Pancreas (tissue), 10 donors: Measurements from ENCODE around the gene ABI3. TPM values are rescaled to one million over a fixed set of nuclear protein-coding genes. Genes with fewer than 3 reads are reported as not detected.

Experiments
- ATAC-seq, 4 donors: fragments of 200-7000 bp; cut with Tn5 transposase; one replicate each; pipeline versions ENCODE4 v1.8.0 to v1.9.1; 2020; ENCODE audit warnings: mild to moderate bottlenecking in 4 of 4, moderate library complexity in 4 of 4
- DNase-seq, 6 donors: peaks; one replicate each; pipeline ENCODE4 v3.0.0-alpha.2; 2020
- FAIRE-seq: peaks from 2 replicates; lab custom pipeline; 2012; peaks lifted over from hg19 to GRCh38; lab: Jason Lieb, UNC
- H3K27ac ChIP-seq, 4 donors: fragments of 200-600 bp; sonication (generic); 1 replicate in 3 of 4; 2 replicates in 1 of 4; pipeline versions ENCODE4 v1.5.0 to v1.8.0; 2020
- H3K27me3 ChIP-seq, 4 donors: fragments of 200-600 bp; one replicate each; pipeline ENCODE4 v1.8.0; 2021
- H3K36me3 ChIP-seq, 3 donors: fragments of 200-600 bp; sonication (generic) in 1 of 3; one replicate each; pipeline versions ENCODE4 v1.5.0 to v1.8.0; 2020 to 2021
- H3K4me1 ChIP-seq, 3 donors: fragments of 200-600 bp; one replicate each; pipeline ENCODE4 v1.8.0; 2021
- H3K4me3 ChIP-seq, 4 donors: fragments of 200-600 bp; sonication (generic) in 2 of 4; one replicate each; pipeline versions ENCODE4 v1.5.0 to v1.8.0; 2020 to 2021
- H3K9me3 ChIP-seq, 4 donors: fragments of 200-600 bp; one replicate each; pipeline ENCODE4 v1.8.0; 2021
- WGBS, 2 donors: extraction: QIAGEN DNeasy Blood & Tissue Kit; methylation state at CpG; one replicate each; pipeline ENCODE4 v1.1.7; 2013; 5-methylcytosine and 5-hydroxymethylcytosine counted together
- intact Hi-C, 3 donors: fragments of 100-400 bp; cut with DNase I; formaldehyde crosslinking; loops; one replicate each; pipeline versions ENCODE4 v1.11.1 to v1.14.2; 2022
- polyA plus RNA-seq, 2 donors: library from polyadenylated mRNA; stranded (reverse); fragments of 200-250 nt; gene quantifications; one replicate each; pipeline ENCODE4 v1.2.3, GENCODE V29; 2013
- total RNA-seq, 6 donors: library from RNA; stranded (reverse); fragmentation: NEBNext Ultra II Directional in 4 of 6; extraction: Animal tissue kit (Norgen Biotek cat#: 25700) in 4 of 6; gene quantifications; one replicate each; pipeline versions ENCODE4 v1.2.1 to v1.2.4, GENCODE V29; 2021 to 2023
- TF ChIP-seq, protein P1 (sequence below), 4 donors: fragments of 200-600 bp; sonication (generic) in 3 of 4; IDR thresholded peaks; one replicate each; pipeline versions ENCODE4 v1.5.0 to v1.8.0; 2021; ENCODE audit warnings: antibody characterized with exemption in 4 of 4
- donor health status: healthy with polysubstance abuse.
- donor health status: DM: no; HTN: no; CAD: no; lungs with moderate emphysema.
- donor health status: DM: no; HTN: no; CAD: no.
- donor health status: control.
- donor health status: control.
- donor health status: Bipolar disorder and iron deficiency.
- donor health status: DM: yes; HTN: yes; CAD: no.
- donor health status: DM: no; HTN: no; CAD: no.
- donor health status: DM: no; HTN: no; CAD: no.
- donor health status: DM: yes; HTN: yes; CAD: no.

Gene ABI3, protein sequence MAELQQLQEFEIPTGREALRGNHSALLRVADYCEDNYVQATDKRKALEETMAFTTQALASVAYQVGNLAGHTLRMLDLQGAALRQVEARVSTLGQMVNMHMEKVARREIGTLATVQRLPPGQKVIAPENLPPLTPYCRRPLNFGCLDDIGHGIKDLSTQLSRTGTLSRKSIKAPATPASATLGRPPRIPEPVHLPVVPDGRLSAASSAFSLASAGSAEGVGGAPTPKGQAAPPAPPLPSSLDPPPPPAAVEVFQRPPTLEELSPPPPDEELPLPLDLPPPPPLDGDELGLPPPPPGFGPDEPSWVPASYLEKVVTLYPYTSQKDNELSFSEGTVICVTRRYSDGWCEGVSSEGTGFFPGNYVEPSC
- total RNA-seq (1 to 10 TPM; 1.1 to 7.1 (median 2.5) TPM), polyA plus RNA-seq (1 to 10 TPM; 3.0 to 4.6 TPM)

DNA sequence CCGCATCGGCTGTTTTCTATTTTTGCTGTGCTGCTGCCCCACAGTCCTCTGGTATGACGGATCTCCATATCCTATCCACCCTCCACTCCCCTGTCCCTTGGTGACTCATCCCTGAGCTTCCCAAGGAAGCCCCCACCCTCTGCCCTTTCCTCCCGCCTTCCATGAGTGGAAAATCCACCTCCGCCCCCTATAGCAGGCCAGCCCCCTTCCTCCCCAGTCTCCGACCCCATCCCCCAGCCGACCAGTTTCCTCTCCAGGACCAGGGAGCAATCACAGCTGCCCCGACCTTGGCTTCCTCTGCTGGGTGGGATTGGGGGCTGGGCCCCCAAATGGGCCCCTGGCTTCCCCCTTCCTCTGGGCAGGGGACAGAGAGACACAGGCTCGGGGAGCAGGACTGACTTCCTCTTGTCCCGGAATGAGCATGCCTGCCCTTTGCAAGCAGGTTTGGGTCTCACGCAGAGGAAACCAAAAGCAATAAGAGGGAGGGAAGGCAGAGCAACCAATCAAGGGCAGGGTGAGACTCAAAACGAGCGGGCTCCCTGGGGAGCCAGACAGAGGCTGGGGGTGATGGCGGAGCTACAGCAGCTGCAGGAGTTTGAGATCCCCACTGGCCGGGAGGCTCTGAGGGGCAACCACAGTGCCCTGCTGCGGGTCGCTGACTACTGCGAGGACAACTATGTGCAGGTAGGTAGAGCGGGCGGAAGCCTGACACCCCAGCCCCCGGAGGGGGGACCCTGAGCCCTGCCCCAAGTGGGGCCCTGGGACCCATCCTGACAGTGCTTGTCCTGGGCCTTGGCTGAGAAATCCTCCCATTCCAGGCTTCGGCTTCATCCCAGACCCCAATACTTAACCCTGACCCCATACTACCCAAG lies at the start of gene ABI3, which contains the start of gene GNGT2:
ABI3 (plus strand) TSS at position 550 of the 872 bp plus-strand sequence; CDS start at position 568, 18 bp downstream.
GNGT2 (minus strand) TSS at position 417 of the 872 bp plus-strand sequence. CDS start 3,152 bp downstream, outside the sequence.
- Histone ChIP-seq H3K4me3 (peak within 1 kb of the TSS in 1 of 4 donors; percentile 32), H3K27me3 (no peaks in the 10 kb centered on the region), H3K27ac (peak within 1 kb of the TSS in 2 of 4 donors; percentile 12 to 34), H3K36me3 (no peaks in the 10 kb centered on the region), H3K9me3 (no peaks in the 10 kb centered on the region), H3K4me1 (peaks cover 0 to 2% (median 0%) of the 10 kb centered on the region in 3 donors)
- DNase-seq (no peak), ATAC-seq (peak in 3 of 4 donors; percentile 31 to 69 (median 42)), FAIRE-seq (no peak)
- TF ChIP-seq, protein P1, sequence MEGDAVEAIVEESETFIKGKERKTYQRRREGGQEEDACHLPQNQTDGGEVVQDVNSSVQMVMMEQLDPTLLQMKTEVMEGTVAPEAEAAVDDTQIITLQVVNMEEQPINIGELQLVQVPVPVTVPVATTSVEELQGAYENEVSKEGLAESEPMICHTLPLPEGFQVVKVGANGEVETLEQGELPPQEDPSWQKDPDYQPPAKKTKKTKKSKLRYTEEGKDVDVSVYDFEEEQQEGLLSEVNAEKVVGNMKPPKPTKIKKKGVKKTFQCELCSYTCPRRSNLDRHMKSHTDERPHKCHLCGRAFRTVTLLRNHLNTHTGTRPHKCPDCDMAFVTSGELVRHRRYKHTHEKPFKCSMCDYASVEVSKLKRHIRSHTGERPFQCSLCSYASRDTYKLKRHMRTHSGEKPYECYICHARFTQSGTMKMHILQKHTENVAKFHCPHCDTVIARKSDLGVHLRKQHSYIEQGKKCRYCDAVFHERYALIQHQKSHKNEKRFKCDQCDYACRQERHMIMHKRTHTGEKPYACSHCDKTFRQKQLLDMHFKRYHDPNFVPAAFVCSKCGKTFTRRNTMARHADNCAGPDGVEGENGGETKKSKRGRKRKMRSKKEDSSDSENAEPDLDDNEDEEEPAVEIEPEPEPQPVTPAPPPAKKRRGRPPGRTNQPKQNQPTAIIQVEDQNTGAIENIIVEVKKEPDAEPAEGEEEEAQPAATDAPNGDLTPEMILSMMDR (IDR thresholded peaks at IDR 0.05), result no peak
- intact Hi-C loops, result no loop called here
- 38 to 53% methylated on average over 22 of the region's 22 CpGs for WGBS, 2 donors

DNA sequence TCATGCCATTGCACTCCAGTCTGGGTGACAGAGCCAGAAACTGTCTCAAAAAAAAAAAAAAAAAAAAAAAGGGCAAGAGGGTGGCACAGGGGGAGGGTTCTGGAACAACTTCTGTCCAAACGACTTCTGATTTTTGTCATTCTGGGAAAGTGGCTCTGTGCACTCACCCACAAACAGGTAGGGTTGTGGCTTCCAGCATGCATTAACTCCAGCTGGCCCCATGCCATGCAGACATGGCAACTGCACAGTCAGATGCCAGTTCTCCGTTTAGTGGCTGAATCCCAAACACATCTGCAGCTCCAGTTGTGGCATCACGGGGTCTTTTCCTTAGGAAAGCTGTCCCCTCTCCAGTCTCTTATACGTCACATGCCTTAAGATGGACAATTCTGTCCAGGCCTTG lies 47.6 kb upstream of the ABI3 start:
- Histone ChIP-seq H3K4me3 (no peak overlapping the region), H3K4me1 (no peaks in the 10 kb centered on the region), H3K9me3 (no peaks in the 10 kb centered on the region), H3K27me3 (no peaks in the 10 kb centered on the region), H3K36me3 (no peaks in the 10 kb centered on the region), H3K27ac (no peak overlapping the region)
- ATAC-seq (no peak), FAIRE-seq (no peak), DNase-seq (peak in 1 of 6 donors; percentile 30)
- TF ChIP-seq, protein P1 (IDR thresholded peaks at IDR 0.05), result no peak
- 68 to 69% methylated on average over 4 of the region's 4 CpGs for WGBS, 2 donors
- intact Hi-C loops, result no loop called here

DNA sequence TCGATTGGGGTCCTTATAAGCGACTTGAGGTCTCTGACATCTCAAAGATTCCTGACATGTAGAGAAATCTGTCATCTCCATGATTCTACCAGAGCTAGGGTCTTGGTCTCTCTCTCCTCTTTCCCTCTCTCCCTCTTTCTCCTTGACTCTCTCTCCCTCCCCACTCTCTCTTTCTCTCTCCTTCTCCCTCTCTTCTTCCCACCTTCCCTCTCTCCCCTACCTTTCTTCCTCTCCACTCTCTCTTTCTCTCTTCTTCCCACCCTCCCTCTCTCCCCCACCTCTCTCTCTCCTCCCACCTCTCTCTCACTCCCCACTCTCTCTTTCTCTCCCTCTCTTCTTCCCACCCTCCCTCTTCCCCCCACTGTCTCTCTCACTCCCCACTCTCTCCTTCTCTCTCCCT lies 45.4 kb upstream of the ABI3 start:
- no peak for ATAC-seq
- Histone ChIP-seq H3K27ac (no peak overlapping the region), H3K4me1 (no peaks in the 10 kb centered on the region), H3K27me3 (peaks cover 0 to 2% (median 0%) of the 10 kb centered on the region in 4 donors), H3K36me3 (no peaks in the 10 kb centered on the region), H3K4me3 (no peak overlapping the region), H3K9me3 (no peaks in the 10 kb centered on the region)
- no peak for DNase-seq
- intact Hi-C loops, result no loop called here
- WGBS, 2 donors, result 57 to 79% methylated on average over 2 of the region's 2 CpGs
- no peak for FAIRE-seq
- TF ChIP-seq, protein P1 (IDR thresholded peaks at IDR 0.05), result no peak

DNA sequence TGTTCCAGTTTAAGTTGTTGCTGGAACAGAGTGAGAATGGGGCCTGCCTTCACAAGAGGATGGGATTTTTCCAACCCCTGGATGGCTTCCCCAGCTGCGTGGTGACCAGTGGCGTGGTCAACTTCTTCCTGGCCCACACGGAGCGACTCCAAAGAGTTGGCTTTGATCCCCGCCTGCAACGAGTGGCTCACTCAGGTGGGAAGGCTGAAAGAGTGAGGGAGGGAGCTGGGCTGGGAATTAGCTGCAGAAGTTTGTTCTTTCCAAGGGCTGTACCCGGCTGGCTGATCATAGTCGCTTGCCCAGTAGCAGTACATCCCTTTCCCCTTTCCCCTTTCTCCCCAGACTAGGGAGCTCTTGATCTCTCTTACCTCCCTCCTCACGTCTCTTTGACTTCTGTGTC lies 41.8 kb upstream of the ABI3 start:
- DNase-seq, result no peak
- no peak for FAIRE-seq
- no peak for ATAC-seq
- Histone ChIP-seq H3K9me3 (no peaks in the 10 kb centered on the region), H3K4me1 (no peaks in the 10 kb centered on the region), H3K4me3 (no peak overlapping the region), H3K27me3 (peaks cover 0 to 4% (median 0%) of the 10 kb centered on the region in 4 donors), H3K27ac (no peak overlapping the region), H3K36me3 (no peaks in the 10 kb centered on the region)
- TF ChIP-seq, protein P1 (IDR thresholded peaks at IDR 0.05), result no peak
- WGBS, 2 donors, result 43 to 63% methylated on average over 9 of the region's 9 CpGs
- intact Hi-C loops, result no loop called here
